ENCODE results near the gene DACH1.

DNA sequence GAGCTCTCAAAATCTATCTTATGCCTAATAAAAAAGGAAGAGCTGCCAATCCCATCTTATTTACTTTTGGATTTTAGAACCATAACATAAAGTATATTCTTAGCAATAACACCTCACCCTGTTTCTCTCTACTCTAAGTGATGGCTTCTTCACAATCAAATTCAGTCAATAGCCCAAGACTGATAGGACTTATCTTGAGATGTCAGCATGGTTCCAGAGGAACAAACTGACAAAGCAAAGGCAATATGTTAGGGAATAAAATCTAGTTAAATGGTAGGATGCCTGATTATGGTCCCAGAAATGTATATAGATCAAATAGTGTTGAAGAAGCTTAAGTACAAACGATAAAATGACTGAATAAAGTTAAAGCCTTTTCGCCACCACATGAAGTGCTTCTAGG, 36.3 kb downstream of the DACH1 start:
- TF ChIP-seq TAF1 (IDR thresholded peaks at IDR 0.05; ENCODE audit: borderline replicate concordance, low read depth, low read length) (no peak), POLR2A (IDR thresholded peaks at IDR 0.05; ENCODE audit: low read depth, low read length) (no peak)
